Ovary (tissue), 9 donors: ENCODE measurements around the gene HEMGN. TPM values are rescaled to one million over a fixed set of nuclear protein-coding genes. Genes with fewer than 3 reads are reported as not detected.
"Not testable (repeated sequence)": the region's sequence is repeated elsewhere in the genome, so short reads cannot be mapped to it uniquely, and the experiment has no call there.

Experiments used
- DNase-seq, 5 donors: peaks; one replicate each; pipeline ENCODE4 v3.0.0-alpha.2; 2019 to 2020
- H3K27ac ChIP-seq, 2 donors: fragments of 200-600 bp; one replicate each; pipeline versions ENCODE4 v1.5.1 to v1.8.0; 2019 to 2022
- H3K27me3 ChIP-seq: fragments of 200-600 bp; one replicate; pipeline ENCODE4 v1.8.0; 2022
- H3K36me3 ChIP-seq: fragments of 200-600 bp; sonication (generic); one replicate; pipeline ENCODE4 v1.5.1; 2019
- H3K4me1 ChIP-seq: one replicate; pipeline ENCODE4 v1.8.1; 2013; ENCODE audit warnings: mild to moderate bottlenecking, moderate library complexity; ENCODE audit not compliant: insufficient read depth
- H3K4me3 ChIP-seq: fragments of 200-600 bp; sonication (generic); one replicate; pipeline ENCODE4 v1.5.1; 2017
- H3K9me3 ChIP-seq, 2 donors: fragments of 200-600 bp in 1 of 2; sonication (generic) in 1 of 2; one replicate each; pipeline versions ENCODE4 v1.5.1 to v1.8.1; 2013 to 2019; ENCODE audit warnings: mild to moderate bottlenecking in 1 of 2, moderate library complexity in 1 of 2
- CTCF ChIP-seq, 3 donors: fragments of 450-650 bp in 2 of 3; fragments of 200-600 bp in 1 of 3; IDR thresholded peaks; one replicate each; pipeline versions ENCODE4 v1.5.1 to v1.8.0; 2016 to 2022; ENCODE audit warnings: antibody characterized with exemption in 3 of 3, mild to moderate bottlenecking in 1 of 3
- EP300 ChIP-seq: sonication (generic); formaldehyde crosslinking; IDR thresholded peaks from one replicate; pipeline ENCODE4 v1.6.1; 2017; ENCODE audit warnings: antibody characterized with exemption
- POLR2A ChIP-seq: fragments of 450-650 bp; IDR thresholded peaks from one replicate; pipeline ENCODE4 v1.6.1; 2017; ENCODE audit warnings: antibody characterized with exemption, mild to moderate bottlenecking, moderate library complexity
- WGBS, 3 donors: extraction: QIAGEN DNeasy Blood & Tissue Kit in 1 of 3; methylation state at CpG; one replicate each; pipeline versions ENCODE4 v1.1.5 to v1.1.7; 2013 to 2017; 5-methylcytosine and 5-hydroxymethylcytosine counted together
- intact Hi-C, 4 donors: fragments of 100-400 bp; cut with DNase I; formaldehyde crosslinking; loops; one replicate each; pipeline versions ENCODE4 v1.11.0 to v1.15.1; 2022 to 2023
- polyA plus RNA-seq, 2 donors: library from polyadenylated mRNA; stranded (reverse); fragments of 200-250 nt in 1 of 2; fragments of 350-450 nt in 1 of 2; fragmentation: Illumina TruSeq in 1 of 2; extraction: RNeasy Lipid Tissue Mini Kit (QIAGEN cat#74804) in 1 of 2; gene quantifications; one replicate each; pipeline ENCODE4 v1.2.3, GENCODE V29; 2013 to 2014
- total RNA-seq, 7 donors: library from RNA; depleted of rRNA in 2 of 7; stranded (reverse); fragments of >200 nt in 2 of 7; fragmentation: NEBNext Ultra II Directional in 3 of 7; extraction: Animal tissue kit (Norgen Biotek cat#: 25700) in 3 of 7; gene quantifications; one replicate each; pipeline versions ENCODE4 v1.1.0 to v1.2.4, GENCODE V29; 2016 to 2023
- donor health status: DM: no; HTN: no; CAD: no; lungs with moderate emphysema.
- donor health status: DM: no; HTN: no; CAD: no.
- donor health status: Bipolar disorder and iron deficiency.
- donor health status: DM: yes; HTN: yes; CAD: no.
- donor health status: DM: no; HTN: no; CAD: no.
- donor health status: DM: yes; HTN: yes; CAD: no.

Gene HEMGN
- total and polyA plus RNA-seq, 9 donors = 0.10 to 0.53 TPM; not detected in 7

GRCh38 chr9:97954550-97954989 lies 16.6 kb upstream of the HEMGN start:
- intact Hi-C loops = no loop called here
- no peak for DNase-seq
- no peak for TF ChIP-seq POLR2A
- no peak for TF ChIP-seq EP300
- TF ChIP-seq CTCF (IDR thresholded peaks at IDR 0.05) = no peak
- Histone ChIP-seq H3K4me3 (no peak overlapping the region), H3K27ac (no peak overlapping the region), H3K27me3 (no peaks in the 10 kb centered on the region), H3K4me1 (no peaks in the 10 kb centered on the region), H3K36me3 (no peaks in the 10 kb centered on the region), H3K9me3 (no peaks in the 10 kb centered on the region)

DNA sequence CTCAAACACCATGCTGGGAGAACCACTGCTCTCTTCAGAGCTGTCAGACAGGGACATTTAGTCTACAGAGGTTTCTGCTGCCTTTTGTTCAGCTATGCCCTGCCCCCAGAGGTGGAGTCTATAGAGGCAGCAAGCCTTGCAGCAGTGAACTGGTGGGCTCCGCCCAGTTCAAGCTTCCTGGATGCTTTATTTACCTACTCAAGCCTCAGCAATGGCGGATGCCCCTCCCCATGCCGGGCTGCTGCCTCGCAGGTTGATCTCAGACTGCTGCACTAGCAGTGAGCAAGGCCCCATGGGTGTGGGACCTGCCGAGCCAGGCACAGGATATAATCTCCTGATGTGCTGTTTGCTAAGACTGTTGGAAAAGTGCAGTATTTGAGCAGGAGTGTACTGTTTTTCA lies 12.9 kb upstream of the HEMGN start:
- H3K4me3 ChIP-seq, H3K27me3 ChIP-seq, DNase-seq, H3K36me3 ChIP-seq, H3K9me3 ChIP-seq, intact Hi-C loops, H3K27ac ChIP-seq, H3K4me1 ChIP-seq: not testable (repeated sequence)
- WGBS, 3 donors = 81 to 89% (median 89%) methylated on average over 4 to 5 of the region's 5 CpGs

DNA sequence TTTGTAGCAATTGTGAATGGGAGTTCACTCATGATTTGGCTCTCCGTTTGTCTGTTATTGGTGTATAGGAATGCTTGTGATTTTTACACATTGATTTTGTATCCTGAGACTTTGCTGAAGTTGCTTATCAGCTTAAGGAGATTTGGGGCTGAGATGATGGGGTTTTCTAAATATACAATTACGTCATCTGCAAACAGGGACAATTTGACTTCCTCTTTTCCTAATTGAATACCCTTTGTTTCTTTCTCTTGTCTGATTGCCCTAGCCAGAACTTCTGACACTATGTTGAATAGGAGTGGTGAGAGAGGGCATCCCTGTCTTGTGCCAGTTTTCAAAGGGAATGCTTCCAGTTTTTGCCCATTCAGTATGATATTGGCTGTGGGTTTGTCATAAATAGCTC lies 9.1 kb upstream of the HEMGN start:
- H3K27me3 ChIP-seq = not testable (repeated sequence)

DNA sequence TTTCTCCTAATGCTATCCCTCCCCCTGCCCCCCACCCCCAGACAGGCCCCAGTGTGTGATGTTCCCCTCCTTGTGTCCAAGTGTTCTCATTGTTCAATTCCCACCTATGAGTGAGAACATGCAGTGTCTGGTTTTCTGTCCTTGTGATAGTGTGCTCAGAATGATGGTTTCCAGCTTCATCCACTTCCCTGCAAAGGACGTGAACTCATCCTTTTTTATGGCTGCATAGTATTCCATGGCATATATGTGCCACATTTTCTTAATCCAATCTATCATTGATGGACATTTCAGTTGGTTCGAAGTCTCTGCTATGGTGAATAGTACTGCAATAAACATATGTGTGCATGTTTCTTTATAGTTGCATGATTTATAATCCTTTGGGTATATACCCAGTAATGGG lies 7.5 kb upstream of the HEMGN start:
- intact Hi-C loops = not testable (repeated sequence)

More for the DNA sequence above, 9.1 kb upstream of the HEMGN start:
- H3K4me1 ChIP-seq, intact Hi-C loops, H3K9me3 ChIP-seq, H3K27ac ChIP-seq, DNase-seq, H3K36me3 ChIP-seq, H3K4me3 ChIP-seq: not testable (repeated sequence)
- 54 to 74% (median 67%) methylated on average over 2 of the region's 2 CpGs for WGBS, 3 donors

DNA sequence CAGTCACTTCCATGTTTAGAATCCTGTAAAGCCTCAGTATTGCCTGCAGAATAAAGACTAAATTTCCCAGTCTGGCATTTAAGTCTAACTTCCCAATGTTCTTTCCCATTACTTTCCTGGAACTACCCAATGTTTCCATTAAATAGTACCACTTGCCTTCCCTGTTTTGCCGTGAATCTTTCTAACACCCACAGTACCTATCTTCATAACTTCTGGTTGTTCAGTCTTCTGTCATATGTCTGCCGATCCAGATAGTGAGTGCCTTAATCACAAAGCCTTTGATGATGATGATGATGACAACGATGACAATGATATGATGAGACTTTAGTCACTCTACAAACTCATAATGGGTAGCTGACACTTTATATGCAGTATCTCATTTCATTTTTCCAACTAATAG lies 6.6 kb upstream of the HEMGN start:
- no peaks in the 10 kb centered on the region for H3K4me1 ChIP-seq
- TF ChIP-seq CTCF (IDR thresholded peaks at IDR 0.05) = no peak
- TF ChIP-seq POLR2A = no peak
- TF ChIP-seq EP300 = no peak
- intact Hi-C loops = no loop called here

More for the DNA sequence above, 7.5 kb upstream of the HEMGN start:
- not testable (repeated sequence) for H3K4me1 ChIP-seq, H3K27me3 ChIP-seq, H3K36me3 ChIP-seq, H3K4me3 ChIP-seq, H3K27ac ChIP-seq, H3K9me3 ChIP-seq, DNase-seq
- 72 to 83% (median 82%) methylated on average over 2 of the region's 2 CpGs for WGBS, 3 donors

GRCh38 chr9:97943308-97943855 lies 5.4 kb upstream of the HEMGN start:
- Histone ChIP-seq H3K27me3 (no peaks in the 10 kb centered on the region), H3K27ac (no peak overlapping the region), H3K9me3 (no peaks in the 10 kb centered on the region), H3K4me3 (no peak overlapping the region), H3K36me3 (no peaks in the 10 kb centered on the region), H3K4me1 (no peaks in the 10 kb centered on the region)
- no peak for DNase-seq
- intact Hi-C loops = no loop called here
- TF ChIP-seq CTCF (IDR thresholded peaks at IDR 0.05) (no peak), EP300 (no peak)

More for the DNA sequence above, 6.6 kb upstream of the HEMGN start:
- 76 to 81% (median 80%) methylated on average over 3 of the region's 3 CpGs for WGBS, 3 donors
- Histone ChIP-seq H3K9me3 (no peaks in the 10 kb centered on the region), H3K36me3 (no peaks in the 10 kb centered on the region), H3K27ac (no peak overlapping the region), H3K27me3 (no peaks in the 10 kb centered on the region), H3K4me3 (no peak overlapping the region)
- no peak for DNase-seq
